ENCODE measurements around the gene PARVA.
"Not testable (repeated sequence)": the region's sequence is repeated elsewhere in the genome, so short reads cannot be mapped to it uniquely, and the experiment has no call there.

The PARVA gene

DNA sequence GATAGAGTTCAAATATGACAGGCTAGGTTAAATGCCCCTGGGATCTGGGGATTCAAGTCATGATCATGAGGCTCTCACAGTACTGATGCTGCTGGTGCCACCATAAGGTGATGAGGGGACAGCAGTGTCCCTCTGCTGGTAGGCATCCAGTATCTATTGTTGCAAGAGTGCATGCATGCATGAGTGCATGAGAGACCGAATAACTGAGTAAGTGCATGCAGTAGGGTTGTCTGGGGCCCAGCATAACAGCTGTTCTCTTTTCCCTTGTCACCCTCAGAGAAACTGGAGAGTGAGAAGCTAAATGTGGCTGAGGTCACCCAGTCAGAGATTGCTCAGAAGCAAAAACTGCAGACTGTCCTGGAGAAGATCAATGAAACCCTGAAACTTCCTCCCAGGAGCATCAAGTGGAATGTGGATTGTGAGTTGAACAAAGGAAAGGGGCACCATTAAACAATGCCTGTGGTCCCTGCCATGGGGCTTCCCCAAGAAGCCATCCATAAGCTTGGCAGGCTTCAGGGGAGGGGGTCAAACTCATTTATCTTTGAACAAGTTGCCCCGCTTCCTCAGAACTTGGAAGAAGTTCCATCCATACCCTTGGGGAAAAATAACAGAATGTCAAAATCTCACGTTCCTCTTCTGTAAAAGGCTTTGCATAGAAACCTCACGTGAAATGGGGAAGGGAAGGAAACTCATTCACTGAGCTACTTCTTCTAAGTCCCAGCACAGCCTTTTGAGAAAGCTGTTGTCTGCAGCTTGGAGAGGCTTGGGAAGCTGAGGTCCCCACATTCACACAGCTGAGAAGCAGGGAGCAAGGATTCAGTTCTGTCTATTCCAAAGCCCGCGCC lies 119.0 kb downstream of the PARVA start:
- DNase-seq (ENCODE audit: low read depth in 1 of 2, low spot score in 1 of 2) = no peak

DNA sequence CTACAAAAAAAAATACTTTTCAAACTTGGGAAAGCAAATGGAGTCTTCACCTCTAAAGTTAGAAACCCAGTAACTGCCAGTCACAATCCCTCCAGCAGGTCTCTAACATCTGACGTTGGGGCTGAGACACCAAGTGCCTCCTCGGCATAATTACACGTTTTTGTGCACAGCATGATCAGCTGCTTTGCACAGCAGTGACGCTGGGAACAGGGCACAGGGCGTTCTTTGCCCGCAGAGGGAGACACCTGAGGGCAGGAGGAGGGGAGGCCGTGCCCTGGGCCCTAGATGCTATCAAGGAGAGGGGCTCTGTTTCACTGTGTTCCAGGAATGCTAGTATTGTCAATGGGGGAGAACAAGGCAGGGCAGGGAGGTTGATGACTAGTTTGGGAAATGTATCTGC lies 120.1 kb downstream of the PARVA start:
- no peak for DNase-seq (ENCODE audit: low read depth in 1 of 2, low spot score in 1 of 2)

DNA sequence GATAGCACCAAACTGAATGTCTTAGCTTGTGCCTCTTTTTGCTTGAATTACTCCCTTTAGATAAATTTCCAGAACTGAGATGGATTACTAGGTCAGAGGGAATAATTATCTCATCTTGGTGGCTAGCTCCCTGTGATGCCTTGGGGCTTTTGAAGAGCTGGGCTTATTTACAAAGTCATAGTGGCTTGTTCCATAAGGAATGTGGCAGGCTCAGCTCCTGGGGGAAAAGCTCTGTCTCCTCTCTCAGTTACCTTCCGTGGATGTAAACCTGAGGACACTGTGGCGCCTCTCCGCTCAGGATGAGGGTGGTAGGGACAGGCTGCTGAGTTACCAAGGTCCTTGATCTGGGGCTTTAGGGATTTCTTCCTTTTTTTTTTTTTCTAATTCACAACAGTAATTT lies 121.7 kb downstream of the PARVA start:
- DNase-seq (ENCODE audit: low read depth in 1 of 2, low spot score in 1 of 2) = no peak

DNA sequence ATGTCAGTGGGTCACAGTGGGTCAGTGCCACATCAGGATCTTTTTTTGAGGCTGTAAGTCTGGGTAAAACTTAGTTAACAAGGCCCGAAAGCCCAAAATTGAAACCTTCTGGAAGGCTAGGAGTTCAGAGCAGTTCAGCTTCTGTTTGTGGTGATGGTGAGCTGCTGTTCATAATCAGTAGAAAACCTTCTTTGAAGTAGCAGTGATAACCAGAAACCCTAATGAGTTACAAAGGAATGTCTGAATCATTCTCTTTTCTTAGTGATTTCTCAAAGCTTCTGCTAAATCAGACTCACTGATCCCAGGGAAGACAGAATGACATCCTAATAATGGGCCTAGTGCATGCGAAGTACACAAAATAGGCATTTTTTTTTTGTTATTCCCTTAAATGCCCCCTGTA lies 124.7 kb downstream of the PARVA start:
- no peak for DNase-seq (ENCODE audit: low read depth in 1 of 2, low spot score in 1 of 2)

DNA sequence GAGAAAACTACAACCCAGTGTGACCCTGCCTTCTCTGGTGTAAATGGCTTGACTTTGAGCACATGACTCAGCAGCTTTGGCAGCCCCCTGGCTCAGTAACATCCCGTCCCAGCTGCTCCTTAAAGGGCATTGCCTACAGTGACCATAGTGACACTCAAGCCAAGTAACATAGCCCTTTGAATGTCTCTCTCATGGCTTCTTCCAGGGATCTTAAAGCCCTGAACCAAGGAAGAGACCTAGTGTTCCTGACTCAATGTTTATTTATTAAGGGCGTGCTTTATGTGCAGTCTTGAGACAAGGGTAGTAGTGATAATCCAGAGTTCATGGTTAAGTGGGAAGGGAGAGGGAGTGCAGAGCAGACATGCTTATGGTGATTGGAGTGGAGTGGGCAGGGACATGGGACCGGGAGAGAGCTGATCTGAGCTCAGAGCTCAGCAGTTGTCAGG lies 125.7 kb downstream of the PARVA start:
- DNase-seq (ENCODE audit: low read depth in 1 of 2, low spot score in 1 of 2) = no peak

DNA sequence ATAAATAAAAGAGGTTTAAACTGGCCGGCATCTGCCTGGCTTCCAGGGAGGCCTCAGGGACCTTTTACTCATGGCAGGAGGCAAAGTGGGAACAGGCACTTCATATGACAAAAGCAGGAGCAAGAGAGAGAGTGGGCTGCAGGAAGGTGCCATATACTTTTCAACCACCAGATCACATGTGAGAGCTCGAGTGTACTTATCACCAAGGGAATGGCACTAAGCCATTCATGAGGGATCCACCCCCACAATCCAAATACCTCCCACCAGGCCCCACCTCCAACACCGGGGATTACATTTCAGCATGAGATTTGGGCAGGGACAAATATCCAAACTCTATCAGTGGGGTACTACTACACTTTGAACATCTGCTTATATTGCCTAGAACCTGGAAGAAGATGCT lies 126.5 kb downstream of the PARVA start:
- DNase-seq (ENCODE audit: low read depth in 1 of 2, low spot score in 1 of 2) = no peak

DNA sequence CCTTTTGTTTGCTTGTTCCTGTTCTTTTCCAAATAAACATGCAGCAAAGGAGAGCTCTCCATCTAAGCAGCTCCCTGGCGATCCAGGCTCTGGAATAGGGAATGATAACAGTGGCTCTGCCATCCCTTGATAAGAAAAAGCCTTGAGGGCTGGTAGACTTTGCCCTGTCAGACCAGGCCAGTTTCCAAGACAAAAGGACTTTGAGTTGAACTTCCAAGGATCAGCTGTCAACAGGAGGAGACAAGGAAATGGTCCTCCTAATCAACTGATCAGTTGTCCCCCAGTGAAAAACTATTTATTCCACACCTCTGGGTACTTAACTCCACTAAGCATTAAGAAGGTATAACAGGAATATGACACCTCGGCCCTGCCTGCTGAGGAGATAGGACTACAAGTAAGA lies 127.8 kb downstream of the PARVA start:
- DNase-seq (ENCODE audit: low read depth in 1 of 2, low spot score in 1 of 2) = no peak

DNA sequence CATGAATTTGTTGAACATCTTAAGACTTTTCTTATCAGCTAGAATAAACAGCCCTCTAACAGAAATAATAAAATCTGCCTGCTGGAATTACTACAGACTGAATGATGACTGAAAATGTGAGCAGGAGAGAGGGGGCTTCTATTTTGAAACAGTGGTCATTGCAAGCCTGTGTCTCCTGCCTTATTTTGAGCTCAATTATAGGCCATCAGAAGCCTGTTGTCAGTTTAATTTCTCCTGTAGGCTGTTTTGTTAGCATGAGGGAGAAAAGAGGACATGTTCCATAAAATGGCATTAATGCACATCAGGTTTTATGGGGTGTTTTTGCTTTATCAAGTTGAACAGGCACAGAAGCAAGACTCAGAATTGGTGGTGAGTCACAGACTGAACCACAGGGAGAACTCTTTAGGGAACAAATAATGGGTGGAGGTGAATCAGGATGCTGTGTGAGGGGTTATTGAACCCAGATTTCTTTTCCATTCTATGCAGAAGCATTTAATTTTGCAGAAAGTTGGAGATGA lies 129.1 kb downstream of the PARVA start:
- DNase-seq (ENCODE audit: low read depth in 1 of 2, low spot score in 1 of 2) = no peak

DNA sequence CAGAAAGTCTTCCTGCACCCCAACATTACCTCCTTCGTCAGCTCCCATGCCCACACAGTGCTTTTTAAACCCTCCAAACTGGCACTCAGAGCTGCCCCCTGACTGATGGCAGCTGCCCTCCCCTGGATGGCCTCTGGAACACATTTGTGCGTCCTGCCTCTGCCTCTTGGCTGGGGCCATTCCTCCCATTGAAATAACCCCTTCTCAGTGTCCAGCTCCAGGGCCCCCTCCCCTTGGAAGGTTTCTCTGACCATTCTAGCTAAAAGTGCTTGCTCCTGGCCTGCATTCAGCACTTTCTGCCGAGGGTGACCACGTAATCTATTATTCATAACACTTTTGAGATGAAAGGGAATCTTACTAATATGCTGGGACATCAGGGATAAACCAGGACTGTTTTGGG lies 130.0 kb downstream of the PARVA start:
- no peak for DNase-seq (ENCODE audit: low read depth in 1 of 2, low spot score in 1 of 2)

DNA sequence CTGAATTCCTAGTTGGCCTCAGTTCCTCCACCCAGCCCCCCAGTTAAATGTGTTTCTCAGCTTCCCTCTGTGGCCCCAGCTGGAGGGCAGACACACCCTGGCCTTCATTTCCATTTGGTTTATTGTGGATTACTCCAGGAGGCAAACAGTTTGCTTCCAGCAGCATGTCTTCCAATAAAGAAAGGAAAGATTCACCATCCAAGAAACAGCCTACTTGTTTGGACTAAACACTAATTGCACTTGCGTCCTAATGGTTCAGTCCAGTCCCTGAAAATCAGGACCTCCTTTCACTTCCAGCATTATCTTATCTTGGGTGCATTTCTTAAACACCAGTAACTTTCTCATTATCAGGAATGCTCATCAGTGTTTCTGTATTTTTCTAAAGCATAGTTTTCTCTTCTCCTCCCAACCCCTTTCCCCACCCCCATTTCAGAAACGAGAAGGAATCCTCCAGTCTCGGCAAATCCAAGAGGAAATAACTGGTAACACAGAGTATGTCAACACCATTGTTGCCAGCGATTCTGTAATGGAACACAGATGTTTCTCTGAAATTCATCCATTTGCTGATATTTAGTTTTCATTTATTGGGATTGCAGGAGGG lies 130.9 kb downstream of the PARVA start:
- no peak for DNase-seq (ENCODE audit: low read depth in 1 of 2, low spot score in 1 of 2)

DNA sequence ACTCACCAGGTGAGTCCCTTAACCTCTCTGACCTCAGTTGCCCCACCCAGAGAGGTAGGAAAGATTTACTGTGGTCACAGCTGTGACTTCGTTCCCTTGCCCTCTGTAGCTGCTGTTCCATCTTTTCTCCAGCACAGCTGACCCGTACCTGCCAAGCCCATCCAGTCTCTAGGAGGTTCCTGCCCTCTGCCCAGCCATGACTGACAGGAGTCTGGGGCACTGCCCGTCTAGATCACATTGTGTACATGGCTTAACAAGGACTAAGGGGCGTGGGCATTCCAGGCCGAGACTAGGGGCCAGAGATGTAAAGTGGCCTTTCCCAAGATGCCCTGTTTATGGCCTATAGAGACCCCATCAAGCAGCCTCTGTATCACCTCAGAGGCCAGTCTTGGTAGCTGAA lies 132.0 kb downstream of the PARVA start:
- DNase-seq (ENCODE audit: low read depth in 1 of 2, low spot score in 1 of 2) = no peak

DNA sequence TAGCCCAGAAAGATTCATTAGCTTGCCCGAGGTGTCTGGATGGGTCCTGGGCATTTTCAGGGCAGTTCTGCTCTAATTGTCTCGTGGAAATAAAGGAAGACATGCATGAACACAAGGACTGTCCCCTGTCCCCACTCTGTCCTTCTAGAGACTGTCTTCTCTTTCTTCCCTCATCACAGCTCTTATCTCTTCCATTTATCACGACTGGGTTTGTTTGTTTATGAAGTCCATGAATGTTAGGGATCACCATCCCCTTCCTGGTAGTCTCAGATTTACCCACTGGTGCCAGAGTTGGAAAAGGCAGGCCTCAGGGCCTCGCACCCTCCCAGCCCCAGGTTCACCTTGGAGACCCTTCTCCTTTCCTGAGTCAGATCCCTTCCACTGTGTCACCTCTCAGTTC lies 134.8 kb downstream of the PARVA start:
- DNase-seq (ENCODE audit: low read depth in 1 of 2, low spot score in 1 of 2) = no peak

DNA sequence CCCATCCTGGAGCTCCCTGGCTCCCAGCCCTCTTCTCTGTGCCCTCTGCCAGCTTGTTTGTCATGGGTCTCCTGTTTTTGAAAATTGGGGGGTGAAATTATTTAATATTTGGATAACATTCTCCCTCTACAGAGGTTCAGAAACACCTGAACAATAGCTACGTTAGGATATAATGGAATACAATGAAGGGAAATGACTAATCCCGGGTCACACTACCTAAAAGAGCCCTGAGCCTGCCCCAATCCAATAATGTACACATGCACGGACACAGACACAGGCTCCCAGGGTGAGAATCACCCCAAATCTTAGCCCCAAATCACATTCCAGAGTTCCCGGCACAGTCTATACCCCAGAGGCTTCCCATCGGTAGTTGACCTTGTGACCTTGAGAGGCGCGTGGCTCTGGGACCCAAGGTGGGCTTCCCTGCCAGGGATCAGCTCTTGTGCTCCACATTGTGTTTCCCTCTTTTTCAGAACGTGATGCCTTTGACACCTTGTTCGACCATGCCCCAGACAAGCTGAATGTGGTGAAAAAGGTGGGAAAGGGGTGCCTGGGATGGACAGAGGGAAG lies 135.5 kb downstream of the PARVA start:
- no peak for DNase-seq (ENCODE audit: low read depth in 1 of 2, low spot score in 1 of 2)

DNA sequence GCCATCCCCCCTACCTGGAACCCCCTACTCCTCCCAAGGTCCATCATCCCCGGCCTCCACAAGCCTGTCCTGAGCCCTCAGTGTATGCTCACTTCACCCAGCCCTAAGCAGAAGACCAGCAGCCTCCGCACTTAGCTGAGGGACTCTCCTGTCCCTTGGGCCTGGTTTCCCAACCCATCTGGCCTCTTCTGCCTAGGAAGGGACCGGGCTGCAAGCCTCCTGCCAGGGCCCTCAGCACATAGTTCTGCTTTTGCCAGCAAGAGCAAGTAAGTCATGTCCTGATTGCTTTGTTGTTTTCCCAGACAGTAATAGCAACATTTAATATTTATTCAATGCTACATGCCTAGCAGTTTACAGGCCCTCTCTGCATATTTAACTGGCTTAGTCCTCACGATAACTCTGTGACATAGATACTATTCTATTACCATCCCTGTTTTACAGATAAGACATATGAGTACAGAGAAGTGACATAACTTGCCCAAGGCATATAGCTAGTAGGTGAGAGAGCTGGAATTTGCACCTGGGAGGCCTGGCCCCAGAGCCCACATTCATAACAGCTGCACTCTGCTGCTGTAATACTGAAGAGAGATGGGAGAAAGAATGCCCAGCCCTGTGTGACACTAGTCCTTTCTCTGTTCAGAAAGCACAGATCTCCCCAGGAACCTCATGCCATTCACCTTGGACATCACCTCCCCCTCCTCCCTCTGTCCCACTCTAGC lies 139.2 kb downstream of the PARVA start:
- no peak for DNase-seq (ENCODE audit: low read depth in 1 of 2, low spot score in 1 of 2)

DNA sequence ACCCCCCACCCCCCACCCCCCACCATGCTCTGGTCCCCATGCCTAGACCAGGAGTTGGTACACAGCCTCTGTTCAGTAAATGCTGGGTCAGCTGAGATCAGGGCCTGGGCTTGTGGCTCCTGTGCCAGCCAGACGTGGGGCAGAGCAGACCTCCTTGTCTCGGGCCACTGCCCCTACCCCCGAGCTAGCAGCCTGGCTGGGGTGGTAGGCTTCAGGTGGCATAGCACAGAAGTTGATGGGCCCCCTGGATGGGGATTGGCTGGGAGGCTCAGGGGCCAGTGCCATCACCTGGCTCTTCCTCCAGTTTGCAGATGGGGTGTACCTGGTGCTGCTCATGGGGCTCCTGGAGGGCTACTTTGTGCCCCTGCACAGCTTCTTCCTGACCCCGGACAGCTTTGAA lies 139.9 kb downstream of the PARVA start:
- no peak for DNase-seq (ENCODE audit: low read depth in 1 of 2, low spot score in 1 of 2)

DNA sequence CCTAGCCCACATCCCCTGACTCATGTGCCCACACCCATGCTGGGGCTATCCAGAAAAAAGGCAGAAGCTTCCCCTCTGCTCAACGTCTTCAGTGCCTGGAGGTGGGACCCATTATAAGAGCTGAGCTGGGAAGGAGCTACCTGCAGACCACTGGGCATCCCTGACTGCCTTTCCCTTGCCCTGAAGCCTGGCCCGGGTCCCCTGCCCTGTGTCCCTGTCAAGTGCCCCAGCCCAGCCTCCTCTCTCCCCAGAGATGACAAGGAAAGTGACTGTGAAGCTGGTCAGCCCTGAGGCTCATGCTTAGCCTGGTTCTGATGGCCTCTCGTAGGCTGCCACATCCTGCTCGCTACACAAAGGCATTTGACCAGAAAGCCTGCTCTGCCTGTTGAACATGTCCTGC lies 140.4 kb downstream of the PARVA start:
- DNase-seq (ENCODE audit: low read depth in 1 of 2, low spot score in 1 of 2) = no peak

DNA sequence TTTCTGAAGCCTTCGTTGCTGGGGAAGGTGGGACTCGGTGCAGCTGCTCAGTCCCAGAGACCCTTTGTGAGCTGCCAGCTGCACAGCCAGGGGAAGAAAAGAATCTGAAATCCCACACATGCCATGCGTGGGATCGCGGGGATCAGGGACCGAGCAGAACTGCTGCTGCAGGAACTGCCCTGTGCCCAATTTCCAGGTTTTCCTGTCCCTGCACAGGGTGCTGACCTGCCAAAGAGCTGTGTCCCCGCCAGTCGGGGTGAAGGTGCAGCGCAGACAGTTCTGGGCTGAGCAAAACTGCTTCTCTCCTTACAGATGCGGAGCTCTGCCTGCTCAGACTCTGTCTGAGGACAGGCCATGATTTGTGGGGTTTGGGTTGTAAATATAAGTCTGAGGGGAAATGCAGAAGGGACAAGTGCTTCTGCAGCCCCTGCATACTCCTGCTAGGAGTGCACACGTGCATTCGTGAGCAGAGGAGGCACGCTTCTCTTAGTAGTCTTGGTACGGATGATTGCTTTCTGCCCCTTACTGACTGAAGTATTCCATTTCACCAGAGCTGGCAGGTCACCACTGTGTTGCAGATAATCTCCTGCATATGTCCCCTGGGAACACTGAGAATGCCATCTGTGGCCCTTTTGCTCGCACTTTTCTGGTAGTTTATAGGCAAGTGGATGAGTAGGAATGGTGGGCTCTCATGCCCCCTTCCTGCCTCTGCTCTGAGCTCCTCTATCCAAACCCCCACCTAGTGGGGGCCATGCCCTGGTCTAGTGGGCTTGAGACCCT lies 141.4 kb downstream of the PARVA start:
- no peak for DNase-seq (ENCODE audit: low read depth in 1 of 2, low spot score in 1 of 2)

DNA sequence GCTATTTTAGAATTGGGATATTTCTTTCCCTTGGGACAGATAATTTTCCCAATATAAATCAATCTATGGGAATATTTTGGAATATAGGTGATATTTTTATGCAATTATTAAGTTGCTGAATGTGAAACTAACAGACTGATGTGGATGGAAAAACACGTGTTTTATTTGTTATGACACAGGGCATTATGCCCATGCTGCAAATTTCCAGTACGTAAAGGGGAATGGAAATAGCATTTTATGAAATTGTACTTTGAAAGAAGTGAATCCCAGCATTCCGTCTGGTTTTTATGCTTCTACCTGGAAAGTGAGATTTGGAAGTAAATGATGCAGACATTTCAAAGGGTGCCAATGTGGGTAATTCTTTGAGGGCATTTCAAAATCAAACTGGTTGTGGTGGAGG lies 142.7 kb downstream of the PARVA start:
- DNase-seq (ENCODE audit: low read depth in 1 of 2, low spot score in 1 of 2) = no peak

DNA sequence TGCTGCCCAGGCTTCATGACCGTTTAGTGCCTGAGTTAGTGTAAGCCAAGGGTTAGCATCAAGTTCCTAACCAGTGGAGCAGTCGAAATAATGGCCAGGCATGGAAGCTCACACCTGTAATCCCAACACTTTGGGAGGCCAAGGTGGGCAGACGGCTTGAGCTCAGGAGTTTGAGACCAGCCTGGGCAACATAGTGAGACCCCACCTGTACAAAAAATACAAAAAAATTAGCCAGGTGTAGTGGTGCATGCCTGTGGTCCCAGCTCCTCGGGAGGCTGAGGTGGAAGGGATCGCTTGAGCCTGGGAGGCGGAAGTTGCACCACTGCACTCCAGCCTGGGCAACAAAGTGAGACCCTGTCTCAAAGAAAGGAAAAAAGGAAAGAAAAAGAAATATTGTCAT lies 143.2 kb downstream of the PARVA start:
- DNase-seq (ENCODE audit: low read depth in 1 of 2, low spot score in 1 of 2) = not testable (repeated sequence)

DNA sequence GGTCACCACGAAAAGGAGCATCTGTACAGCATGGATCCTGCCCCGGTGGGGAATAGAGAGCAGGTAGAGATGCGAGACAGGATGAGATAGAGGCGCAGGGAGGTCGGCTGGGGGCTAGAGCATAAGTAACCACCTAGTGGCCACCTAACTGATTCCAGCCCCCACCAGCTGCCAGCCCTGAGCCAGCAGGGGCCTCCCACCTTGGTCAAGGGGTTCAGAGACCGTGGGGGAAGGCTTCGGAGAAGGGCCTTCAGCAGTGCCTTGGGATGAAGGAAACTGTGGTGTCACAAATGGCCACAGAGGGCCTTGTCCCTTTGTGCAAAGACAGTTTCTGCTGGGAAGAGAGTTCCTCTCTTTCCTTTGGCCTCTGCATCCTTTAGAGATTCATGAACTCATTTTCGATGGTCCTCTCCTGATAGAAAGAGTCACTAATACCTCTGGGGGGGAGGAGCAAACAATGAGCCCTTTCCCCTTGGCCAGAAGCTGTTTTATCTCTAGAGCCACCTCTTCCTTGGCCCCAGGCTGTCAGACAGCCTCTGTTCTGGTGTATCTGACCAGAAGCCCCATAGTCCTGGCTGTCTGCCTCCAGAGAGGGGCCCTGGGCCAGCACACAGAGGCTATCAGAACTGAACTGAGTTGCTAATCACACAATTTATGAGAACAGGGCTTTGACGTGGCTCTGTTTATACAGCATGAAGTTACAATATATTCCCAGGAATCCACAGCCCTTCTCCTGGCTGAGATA lies 146.0 kb downstream of the PARVA start:
- no peak for DNase-seq (ENCODE audit: low read depth in 1 of 2, low spot score in 1 of 2)
